LNCaP clone FGC (cell line): Measurements from ENCODE around the gene SMAD7.
A peak's percentile ranks its signal among the peaks of the same experiment; 100 is the strongest.

Source experiments
- DNase-seq: peaks from one replicate; pipeline ENCODE4 v3.0.0-alpha.2; 2011; ENCODE audit warnings: low read depth
- H3K4me3 ChIP-seq: 2 replicates; pipeline ENCODE4 v1.5.1; 2011; ENCODE audit warnings: mild to moderate bottlenecking, low read depth, low read length, control low read depth
- TF ChIP-seq, protein P1 (sequence below): IDR thresholded peaks from 2 replicates; pipeline ENCODE4 v1.5.1; 2012; ENCODE audit warnings: mild to moderate bottlenecking; ENCODE audit not compliant: control insufficient read depth, insufficient read depth; ENCODE audit errors: extremely low read depth

SMAD7 gene

DNA sequence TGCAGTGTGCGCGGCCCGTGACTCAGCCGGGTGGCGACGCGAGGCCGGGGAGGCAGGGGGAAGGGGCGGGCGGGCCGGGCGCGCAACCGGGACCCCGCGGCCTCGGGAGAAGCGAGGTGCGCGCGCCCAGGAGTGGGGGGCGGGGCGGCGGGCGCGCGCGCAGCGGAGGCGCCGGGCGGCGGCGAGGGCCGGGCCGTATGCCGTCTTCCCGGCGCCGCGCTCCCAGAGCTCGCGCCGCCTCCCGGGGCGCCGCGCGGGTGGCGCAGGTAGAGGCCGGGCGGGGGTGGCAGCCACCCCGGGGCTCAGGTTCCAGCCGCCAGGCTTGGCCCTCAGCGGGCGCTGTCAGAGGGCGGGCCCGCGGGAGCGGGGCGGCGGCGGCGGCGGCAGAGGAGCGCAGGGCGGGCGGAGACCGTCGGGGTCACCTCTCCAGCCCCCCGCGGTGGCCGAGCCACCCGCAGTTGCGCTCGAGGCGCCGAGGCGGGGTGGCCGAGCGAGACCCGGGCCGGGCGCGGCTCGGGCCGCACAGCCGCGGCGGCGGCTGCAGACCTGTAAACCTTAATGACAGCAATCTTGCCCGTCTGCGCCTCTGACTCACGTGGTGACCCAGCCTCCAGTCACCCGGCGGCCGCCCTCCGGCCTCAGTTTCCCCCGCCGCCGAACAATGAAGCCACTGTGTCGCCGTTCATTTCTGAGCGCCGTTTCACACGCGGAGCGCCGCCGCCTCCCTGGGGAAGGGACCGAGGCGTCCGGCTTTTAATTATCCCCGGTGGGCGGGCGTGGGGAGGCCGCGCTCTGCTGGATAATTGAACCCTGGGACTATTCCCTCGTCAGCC is 25.3 kb upstream of the SMAD7 start:
- no peak for DNase-seq
- TF ChIP-seq, protein P1, sequence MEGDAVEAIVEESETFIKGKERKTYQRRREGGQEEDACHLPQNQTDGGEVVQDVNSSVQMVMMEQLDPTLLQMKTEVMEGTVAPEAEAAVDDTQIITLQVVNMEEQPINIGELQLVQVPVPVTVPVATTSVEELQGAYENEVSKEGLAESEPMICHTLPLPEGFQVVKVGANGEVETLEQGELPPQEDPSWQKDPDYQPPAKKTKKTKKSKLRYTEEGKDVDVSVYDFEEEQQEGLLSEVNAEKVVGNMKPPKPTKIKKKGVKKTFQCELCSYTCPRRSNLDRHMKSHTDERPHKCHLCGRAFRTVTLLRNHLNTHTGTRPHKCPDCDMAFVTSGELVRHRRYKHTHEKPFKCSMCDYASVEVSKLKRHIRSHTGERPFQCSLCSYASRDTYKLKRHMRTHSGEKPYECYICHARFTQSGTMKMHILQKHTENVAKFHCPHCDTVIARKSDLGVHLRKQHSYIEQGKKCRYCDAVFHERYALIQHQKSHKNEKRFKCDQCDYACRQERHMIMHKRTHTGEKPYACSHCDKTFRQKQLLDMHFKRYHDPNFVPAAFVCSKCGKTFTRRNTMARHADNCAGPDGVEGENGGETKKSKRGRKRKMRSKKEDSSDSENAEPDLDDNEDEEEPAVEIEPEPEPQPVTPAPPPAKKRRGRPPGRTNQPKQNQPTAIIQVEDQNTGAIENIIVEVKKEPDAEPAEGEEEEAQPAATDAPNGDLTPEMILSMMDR, result no peak

DNA sequence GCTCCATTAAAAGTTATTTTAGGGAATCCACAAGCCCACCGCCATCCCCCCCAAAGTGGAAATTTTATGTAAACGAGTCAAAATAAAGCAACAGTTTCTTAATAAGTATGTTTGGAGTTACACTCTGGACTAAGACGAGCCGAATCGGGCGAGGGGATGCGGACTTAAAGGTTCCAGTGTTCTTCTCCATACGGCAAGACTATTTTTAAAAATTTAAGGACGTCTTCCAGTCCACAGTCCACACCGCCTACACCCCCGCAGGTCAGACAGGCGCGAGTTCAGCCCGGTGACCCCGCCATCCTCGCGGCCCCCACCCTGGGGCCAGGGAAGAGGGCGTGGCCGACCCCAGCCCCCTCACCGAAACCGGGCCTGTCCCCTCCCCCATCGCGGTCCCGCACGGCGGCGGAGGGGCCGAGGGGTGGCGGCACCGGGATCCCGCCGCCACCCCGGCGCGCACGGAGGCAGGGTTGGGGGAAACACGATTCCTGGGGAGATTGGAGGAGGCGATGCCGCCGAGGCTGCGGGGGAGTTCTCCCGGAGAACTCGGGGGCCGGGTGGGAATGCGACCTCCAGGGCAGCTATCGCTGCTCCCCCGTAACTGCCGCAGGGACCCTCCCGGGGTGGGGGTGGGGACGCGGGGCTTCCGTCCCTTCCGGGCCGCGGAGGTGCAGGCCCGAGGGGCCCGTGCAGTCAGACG is 24.5 kb upstream of the SMAD7 start:
- DNase-seq, result no peak
- TF ChIP-seq, protein P1, result no peak
- H3K4me3 ChIP-seq, result peak overlapping the region; percentile 49

More for the DNA sequence above, 25.3 kb upstream of the SMAD7 start:
- peak overlapping the region; percentile 49 for H3K4me3 ChIP-seq

DNA sequence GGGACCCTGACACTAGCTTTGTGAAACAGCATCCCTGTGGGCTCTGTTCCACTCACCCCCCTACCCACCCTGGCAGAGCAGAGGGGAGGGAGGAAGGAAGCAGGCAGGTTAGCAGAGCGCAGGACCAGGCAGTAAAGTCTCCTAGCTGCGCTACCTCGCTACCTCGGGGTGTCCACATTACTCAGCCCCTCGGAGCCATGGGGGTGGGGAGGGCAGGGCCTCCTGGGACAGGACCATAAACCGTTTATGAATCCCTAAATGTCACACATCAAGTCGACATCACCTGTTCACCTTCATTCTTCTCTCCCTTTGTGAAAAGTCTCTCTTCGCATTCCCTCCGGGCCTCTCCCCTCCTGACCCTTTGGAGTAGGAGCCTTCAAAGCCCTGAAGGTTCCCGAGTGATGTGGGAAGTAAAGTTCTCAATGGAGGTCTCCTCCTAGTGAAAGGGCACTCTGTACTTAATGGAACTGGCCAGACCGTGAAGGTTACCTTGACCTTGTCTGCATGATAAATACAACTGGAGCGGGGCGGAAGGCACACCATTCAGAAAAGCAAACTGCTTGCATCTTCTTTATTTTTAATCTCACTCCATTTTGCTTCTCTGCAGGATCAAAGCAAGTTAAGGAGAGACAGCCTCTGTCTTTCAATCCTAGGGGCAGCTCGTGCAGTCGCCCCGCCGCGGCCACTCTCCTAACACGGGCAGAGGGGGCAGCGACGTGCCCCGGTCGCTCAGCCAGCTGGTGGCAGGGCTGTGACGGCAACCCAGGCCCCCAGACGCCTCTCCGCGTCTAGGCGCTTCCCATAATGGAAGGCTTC is 23.7 kb upstream of the SMAD7 start:
- TF ChIP-seq, protein P1, result no peak
- no peak overlapping the region for H3K4me3 ChIP-seq
- no peak for DNase-seq

DNA sequence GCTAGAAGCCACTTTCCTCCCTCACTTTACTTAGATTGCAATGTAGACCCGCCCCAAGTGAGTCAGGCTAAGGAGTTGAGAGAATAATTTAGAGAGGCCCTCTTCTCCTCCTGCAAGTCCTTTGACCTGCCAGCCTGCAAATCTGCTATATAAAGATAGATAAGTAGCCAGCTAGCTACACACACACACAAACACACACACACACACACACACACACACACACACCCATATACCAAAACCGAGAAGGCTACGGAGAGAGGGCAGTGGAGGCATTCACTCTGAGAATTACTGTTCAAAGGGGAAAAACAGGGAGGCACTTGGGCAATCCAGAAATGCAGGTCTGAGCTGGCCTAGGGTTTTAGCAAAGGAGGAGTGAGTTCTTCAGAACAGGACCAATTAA is 23.0 kb upstream of the SMAD7 start:
- no peak for DNase-seq
- H3K4me3 ChIP-seq, result no peak overlapping the region
- TF ChIP-seq, protein P1, result no peak

DNA sequence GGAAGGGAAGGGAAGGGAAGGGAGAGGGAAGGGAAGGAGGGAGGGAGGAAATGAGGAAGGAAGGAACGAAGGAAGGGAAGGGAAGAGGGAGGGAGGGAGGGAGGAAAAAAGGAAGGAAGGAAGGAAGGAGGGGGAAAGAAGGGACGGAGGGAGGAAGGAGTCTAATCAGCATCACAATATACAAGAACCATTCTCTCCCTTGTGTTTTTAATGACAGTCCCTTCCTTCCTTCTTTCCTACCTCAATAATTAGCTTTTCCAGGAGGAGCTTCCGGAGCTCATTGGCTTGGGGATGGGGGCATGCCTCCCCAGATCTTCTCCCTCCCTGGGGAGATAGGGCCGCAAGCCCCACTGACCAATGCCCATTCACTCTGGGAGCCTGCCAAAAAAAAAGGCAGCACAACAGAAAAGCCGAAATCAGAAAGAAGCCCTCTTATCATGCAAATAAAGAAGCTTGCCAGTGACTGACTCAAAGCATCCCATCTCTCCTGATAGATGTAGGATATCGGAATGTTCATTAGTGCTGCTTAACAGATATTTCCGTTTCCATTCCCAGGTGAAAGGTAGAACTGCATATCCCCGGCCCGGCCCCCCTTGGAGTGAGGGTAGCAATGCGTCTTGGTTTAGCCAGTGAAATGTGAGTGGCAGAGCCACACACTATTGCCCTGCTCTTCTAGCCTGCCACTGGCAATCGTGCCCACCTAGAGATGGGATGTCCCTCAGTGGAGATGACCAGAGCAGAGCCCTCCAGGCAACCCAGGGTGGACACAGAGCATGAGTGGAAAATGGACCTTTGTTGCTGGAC is 17.8 kb upstream of the SMAD7 start:
- DNase-seq, result no peak
- no peak overlapping the region for H3K4me3 ChIP-seq
- TF ChIP-seq, protein P1, result no peak

DNA sequence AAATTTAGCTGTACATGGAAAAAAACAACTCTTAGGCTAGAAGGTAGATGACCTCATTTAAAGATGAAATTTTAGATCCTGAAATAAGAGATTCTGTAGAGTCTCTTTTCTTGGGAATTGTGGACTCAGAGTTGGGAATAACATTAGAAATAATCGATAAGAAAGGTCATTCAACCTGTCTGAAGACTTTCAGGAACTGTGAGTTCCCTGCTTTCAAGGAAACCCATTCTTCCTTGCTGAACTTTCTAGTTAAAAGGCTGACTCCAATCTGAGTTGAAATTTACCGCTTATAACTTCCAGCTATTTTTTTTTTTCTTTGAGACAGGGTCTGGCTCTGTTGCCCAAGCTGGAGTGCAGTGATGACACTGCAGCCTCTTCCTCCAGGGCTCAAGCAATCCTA is 16.8 kb upstream of the SMAD7 start:
- H3K4me3 ChIP-seq, result no peak overlapping the region
- TF ChIP-seq, protein P1, result no peak
- no peak for DNase-seq
